ENCODE results near the gene OR10K1. TPM values are rescaled to one million over a fixed set of nuclear protein-coding genes. Genes with fewer than 3 reads are reported as not detected.

OR10K1 gene
- total RNA-seq, 1 experiment from 2014 or later, result not detected

GRCh38 chr1:158457246-158457645 is 4.4 kb upstream of the OR10K1 start:
- Histone ChIP-seq H2AFZ (ENCODE audit: low read length) (no peak overlapping the region), H2BK12ac (ENCODE audit: insufficient read length, low read depth, low read length) (no peak overlapping the region), H4K5ac (ENCODE audit: insufficient read length, low read depth, low read length) (no peak overlapping the region), H3K4ac (ENCODE audit: low read depth, low read length) (no peak overlapping the region), H3K23me2 (ENCODE audit: insufficient read length, low read depth, low read length, poor library complexity, severe bottlenecking) (no peaks in the 10 kb centered on the region), H4K91ac (ENCODE audit: insufficient read length, low read depth, low read length) (no peak overlapping the region), H3K56ac (ENCODE audit: insufficient read length, low read depth, low read length) (no peak overlapping the region), H3K27me3 (ENCODE audit: insufficient read depth, low read length) (no peaks in the 10 kb centered on the region), H3K9ac (ENCODE audit: extremely low read depth, insufficient read length, low read length) (no peak overlapping the region), H3T11ph (ENCODE audit: low read length) (no peak overlapping the region), H3K9me3 (ENCODE audit: control insufficient read depth, low read depth, low read length) (no peaks in the 10 kb centered on the region), H3K79me2 (ENCODE audit: insufficient read depth, low read length) (no peaks in the 10 kb centered on the region), H4K8ac (replicated peaks; ENCODE audit: insufficient read length, low read depth, low read length) (no peak overlapping the region), H3K4me2 (ENCODE audit: insufficient read depth, insufficient read length, low read length) (no peak overlapping the region), H2BK15ac (ENCODE audit: low read depth, low read length) (no peak overlapping the region), H2BK20ac (ENCODE audit: low read depth, low read length, poor library complexity, severe bottlenecking) (no peak overlapping the region), H3K14ac (ENCODE audit: insufficient read depth, low read length) (no peak overlapping the region), H2BK5ac (ENCODE audit: insufficient read length, low read length) (no peak overlapping the region), H3K79me1 (ENCODE audit: insufficient read depth, low read depth, low read length, poor library complexity, severe bottlenecking) (no peaks in the 10 kb centered on the region), H3K18ac (ENCODE audit: insufficient read length, low read depth, low read length) (no peak overlapping the region), H3K23ac (ENCODE audit: insufficient read length, low read depth, low read length) (no peak overlapping the region), H3K27ac (ENCODE audit: insufficient read length, low read depth, low read length) (no peak overlapping the region), H2BK120ac (ENCODE audit: low read depth, low read length, poor library complexity, severe bottlenecking) (no peak overlapping the region), H2AK5ac (ENCODE audit: insufficient read length, low read length) (no peak overlapping the region), H3K4me1 (ENCODE audit: insufficient read depth, low read length) (no peaks in the 10 kb centered on the region), H4K20me1 (ENCODE audit: control insufficient read depth, insufficient read depth, insufficient read length) (no peaks in the 10 kb centered on the region)
- Mint-ChIP-seq H3K27me3 (ENCODE audit: low read depth) (no peaks in the 10 kb centered on the region), H3K36me3 (ENCODE audit: insufficient read depth in 1 of 3, low read depth in 3 of 3) (peaks cover 0 to 10% (median 6%) of the 10 kb centered on the region in 3 experiments; a peak in 3 of 7 replicates), H3K9me3 (peaks cover 0 to 6% of the 10 kb centered on the region in 2 experiments; a peak in 3 of 5 replicates), H3K27ac (no peak overlapping the region), H3K4me3 (no peak overlapping the region), H3K4me1 (peaks cover 0 to 9% of the 10 kb centered on the region in 2 experiments; a peak in 2 of 4 replicates)
- DNase-seq, result no peak
- TF ChIP-seq, protein P1, sequence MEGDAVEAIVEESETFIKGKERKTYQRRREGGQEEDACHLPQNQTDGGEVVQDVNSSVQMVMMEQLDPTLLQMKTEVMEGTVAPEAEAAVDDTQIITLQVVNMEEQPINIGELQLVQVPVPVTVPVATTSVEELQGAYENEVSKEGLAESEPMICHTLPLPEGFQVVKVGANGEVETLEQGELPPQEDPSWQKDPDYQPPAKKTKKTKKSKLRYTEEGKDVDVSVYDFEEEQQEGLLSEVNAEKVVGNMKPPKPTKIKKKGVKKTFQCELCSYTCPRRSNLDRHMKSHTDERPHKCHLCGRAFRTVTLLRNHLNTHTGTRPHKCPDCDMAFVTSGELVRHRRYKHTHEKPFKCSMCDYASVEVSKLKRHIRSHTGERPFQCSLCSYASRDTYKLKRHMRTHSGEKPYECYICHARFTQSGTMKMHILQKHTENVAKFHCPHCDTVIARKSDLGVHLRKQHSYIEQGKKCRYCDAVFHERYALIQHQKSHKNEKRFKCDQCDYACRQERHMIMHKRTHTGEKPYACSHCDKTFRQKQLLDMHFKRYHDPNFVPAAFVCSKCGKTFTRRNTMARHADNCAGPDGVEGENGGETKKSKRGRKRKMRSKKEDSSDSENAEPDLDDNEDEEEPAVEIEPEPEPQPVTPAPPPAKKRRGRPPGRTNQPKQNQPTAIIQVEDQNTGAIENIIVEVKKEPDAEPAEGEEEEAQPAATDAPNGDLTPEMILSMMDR (conservative IDR thresholded peaks at IDR 0.05), result no peak

Measured in H9 (cell line).